ENCODE results near the gene MYLK.
"Not testable (repeated sequence)": the region's sequence is repeated elsewhere in the genome, so short reads cannot be mapped to it uniquely, and the experiment has no call there.

Gene MYLK

GRCh38 chr3:123627673-123628670, 256.2 kb downstream of the MYLK start:
- DNase-seq, result no peak
- ATAC-seq (replicated peaks), result no peak
- H3K27ac Mint-ChIP-seq, result no peak overlapping the region
- peaks cover 13 to 31% of the 10 kb centered on the region in 2 donors for H3K27me3 Mint-ChIP-seq
- no peaks in the 10 kb centered on the region for H3K36me3 Mint-ChIP-seq (ENCODE audit: insufficient read depth)
- peaks cover 0 to 2% of the 10 kb centered on the region in 2 donors for H3K4me1 Mint-ChIP-seq (ENCODE audit: low read depth in 2 of 2)
- H3K9me3 Mint-ChIP-seq, result no peaks in the 10 kb centered on the region
- no peak overlapping the region for H3K4me3 Mint-ChIP-seq

- H3K27ac Mint-ChIP-seq, result no peak overlapping the region
- no peaks in the 10 kb centered on the region for H3K36me3 Mint-ChIP-seq (ENCODE audit: insufficient read depth)
- no peaks in the 10 kb centered on the region for H3K9me3 Mint-ChIP-seq
- peaks cover 13 to 31% of the 10 kb centered on the region in 2 donors for H3K27me3 Mint-ChIP-seq
- DNase-seq (no peak), ATAC-seq (replicated peaks) (no peak)
- H3K4me1 Mint-ChIP-seq (ENCODE audit: low read depth in 2 of 2), result peaks cover 0 to 2% of the 10 kb centered on the region in 2 donors
- no peak overlapping the region for H3K4me3 Mint-ChIP-seq
Observed at GRCh38 chr3:123626881-123627280, 257.3 kb downstream of the MYLK start.

- DNase-seq (no peak), ATAC-seq (replicated peaks) (no peak)
- H3K27me3 Mint-ChIP-seq, result peaks cover 11 to 25% of the 10 kb centered on the region in 2 donors
- peaks cover 0 to 2% of the 10 kb centered on the region in 2 donors for H3K4me1 Mint-ChIP-seq (ENCODE audit: low read depth in 2 of 2)
- H3K27ac Mint-ChIP-seq, result no peak overlapping the region
- H3K9me3 Mint-ChIP-seq, result no peaks in the 10 kb centered on the region
- H3K36me3 Mint-ChIP-seq (ENCODE audit: insufficient read depth), result no peaks in the 10 kb centered on the region
- no peak overlapping the region for H3K4me3 Mint-ChIP-seq
Observed at GRCh38 chr3:123624302-123624701, 259.8 kb downstream of the MYLK start.

DNA sequence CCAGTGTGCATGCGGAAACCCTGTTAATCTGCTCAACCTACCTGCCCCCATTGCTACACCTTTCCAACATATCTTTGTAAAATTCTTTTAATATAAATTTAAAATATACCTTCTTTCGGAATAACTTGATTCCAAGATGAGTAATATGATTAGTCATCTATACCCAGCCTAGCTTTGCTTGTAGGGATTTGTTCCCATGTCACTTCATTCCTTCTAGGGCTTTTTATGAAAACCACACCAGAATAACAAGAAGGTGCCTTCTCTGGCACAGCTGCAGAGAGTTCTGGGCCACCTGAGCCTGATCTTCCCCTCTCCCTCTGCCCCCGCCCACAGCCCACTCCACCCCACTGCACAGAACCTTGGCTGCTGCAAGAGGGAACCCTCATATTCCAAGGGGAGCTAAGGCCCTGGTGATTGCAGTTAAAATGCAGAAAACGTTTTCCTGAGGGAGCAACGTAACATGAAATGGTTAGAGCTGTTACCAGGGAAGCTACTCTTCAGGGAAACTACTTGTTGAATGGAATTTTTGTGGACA, 260.7 kb downstream of the MYLK start:
- Mint-ChIP-seq H3K27me3 (peaks cover 2 to 16% of the 10 kb centered on the region in 2 donors), H3K36me3 (ENCODE audit: insufficient read depth) (no peaks in the 10 kb centered on the region), H3K27ac (no peak overlapping the region), H3K4me3 (no peak overlapping the region), H3K4me1 (ENCODE audit: low read depth in 2 of 2) (peaks cover 0 to 2% of the 10 kb centered on the region in 2 donors), H3K9me3 (no peaks in the 10 kb centered on the region)
- DNase-seq (no peak), ATAC-seq (replicated peaks) (no peak)

GRCh38 chr3:123622766-123623165, 261.4 kb downstream of the MYLK start:
- no peak for DNase-seq
- ATAC-seq (replicated peaks), result no peak
- no peaks in the 10 kb centered on the region for H3K36me3 Mint-ChIP-seq (ENCODE audit: insufficient read depth)
- H3K9me3 Mint-ChIP-seq, result no peaks in the 10 kb centered on the region
- H3K27ac Mint-ChIP-seq, result no peak overlapping the region
- no peak overlapping the region for H3K4me3 Mint-ChIP-seq
- peaks cover 0 to 5% of the 10 kb centered on the region in 2 donors for H3K4me1 Mint-ChIP-seq (ENCODE audit: low read depth in 2 of 2)
- peaks cover 0 to 11% of the 10 kb centered on the region in 2 donors for H3K27me3 Mint-ChIP-seq

- Mint-ChIP-seq H3K9me3 (no peaks in the 10 kb centered on the region), H3K4me3 (no peak overlapping the region), H3K27me3 (peaks cover 0 to 11% of the 10 kb centered on the region in 2 donors), H3K4me1 (ENCODE audit: low read depth in 2 of 2) (peaks cover 0 to 5% of the 10 kb centered on the region in 2 donors), H3K36me3 (ENCODE audit: insufficient read depth) (no peaks in the 10 kb centered on the region), H3K27ac (no peak overlapping the region)
- no peak for ATAC-seq (replicated peaks)
- no peak for DNase-seq
Observed at GRCh38 chr3:123621850-123622189, 262.3 kb downstream of the MYLK start.

GRCh38 chr3:123621186-123621849, 262.8 kb downstream of the MYLK start:
- ATAC-seq (replicated peaks) (no peak), DNase-seq (no peak)
- Mint-ChIP-seq H3K36me3 (ENCODE audit: insufficient read depth) (no peaks in the 10 kb centered on the region), H3K4me1 (ENCODE audit: low read depth in 2 of 2) (peaks cover 0 to 5% of the 10 kb centered on the region in 2 donors), H3K27ac (no peak overlapping the region), H3K4me3 (no peak overlapping the region), H3K27me3 (peaks cover 0 to 11% of the 10 kb centered on the region in 2 donors), H3K9me3 (no peaks in the 10 kb centered on the region)

DNA sequence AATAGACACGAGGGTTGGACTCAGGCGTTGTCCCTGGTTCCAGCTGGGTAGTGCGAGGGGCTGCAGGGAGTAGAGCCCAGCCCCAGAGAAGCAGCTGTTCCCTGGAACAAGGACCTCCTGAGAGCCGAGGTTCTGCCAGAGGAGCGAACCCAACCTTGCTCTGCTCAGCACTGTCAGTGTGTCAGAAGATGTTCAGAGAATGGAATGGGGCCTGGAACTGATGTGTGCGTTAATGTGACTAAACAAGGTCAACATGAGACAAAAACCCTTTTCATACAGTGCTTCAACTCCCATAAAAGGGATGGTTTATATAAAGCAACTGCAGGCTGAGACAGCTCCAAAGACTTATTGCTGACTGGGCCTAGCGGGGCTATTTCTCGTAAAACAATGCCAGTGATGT, 263.8 kb downstream of the MYLK start:
- Mint-ChIP-seq H3K9me3 (no peaks in the 10 kb centered on the region), H3K27ac (no peak overlapping the region), H3K36me3 (ENCODE audit: insufficient read depth) (no peaks in the 10 kb centered on the region), H3K4me1 (ENCODE audit: low read depth in 2 of 2) (peaks cover 0 to 5% of the 10 kb centered on the region in 2 donors), H3K27me3 (peaks cover 0 to 11% of the 10 kb centered on the region in 2 donors), H3K4me3 (no peak overlapping the region)
- ATAC-seq (replicated peaks) (no peak), DNase-seq (no peak)

DNA sequence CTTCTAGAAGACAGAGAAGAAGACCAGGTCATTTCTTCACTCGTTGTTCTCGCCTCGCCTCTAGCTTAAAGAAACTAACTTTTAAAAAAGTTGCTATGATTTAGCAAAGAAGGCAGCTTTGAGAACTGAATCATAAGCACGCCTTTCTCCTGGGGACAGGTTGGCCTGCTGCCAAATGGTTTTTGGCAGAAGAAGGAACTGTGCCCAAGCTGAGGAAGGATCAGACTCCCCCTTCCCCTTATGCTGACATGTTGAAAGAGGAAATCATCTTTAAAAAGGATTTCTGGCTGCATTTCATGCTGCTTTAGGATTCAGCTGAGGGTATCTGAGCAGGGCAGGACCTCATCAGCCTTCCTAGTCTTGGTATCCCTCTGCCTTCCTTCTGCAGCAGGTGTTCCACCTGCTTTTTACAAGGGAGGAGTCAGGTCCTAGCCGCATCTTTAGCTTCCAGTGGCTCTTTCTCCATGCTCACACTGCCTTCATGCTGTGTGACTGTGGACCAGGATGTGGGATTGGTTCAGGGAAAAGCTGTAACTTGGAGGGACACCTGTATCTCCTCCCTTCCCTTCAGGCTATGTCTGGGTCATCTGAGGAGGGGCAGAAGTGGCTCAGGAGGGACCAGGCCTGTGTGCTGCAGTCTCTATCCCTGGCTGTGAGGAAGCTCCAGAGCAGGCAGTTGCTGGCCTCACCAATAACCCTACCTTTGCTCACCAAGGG, 265.2 kb downstream of the MYLK start:
- Mint-ChIP-seq H3K4me3 (no peak overlapping the region), H3K27me3 (no peaks in the 10 kb centered on the region), H3K4me1 (ENCODE audit: low read depth in 2 of 2) (peaks cover 0 to 3% of the 10 kb centered on the region in 2 donors), H3K9me3 (no peaks in the 10 kb centered on the region), H3K27ac (no peak overlapping the region), H3K36me3 (ENCODE audit: insufficient read depth) (peaks cover 2% of the 10 kb centered on the region)
- ATAC-seq (replicated peaks), result no peak
- no peak for DNase-seq

DNA sequence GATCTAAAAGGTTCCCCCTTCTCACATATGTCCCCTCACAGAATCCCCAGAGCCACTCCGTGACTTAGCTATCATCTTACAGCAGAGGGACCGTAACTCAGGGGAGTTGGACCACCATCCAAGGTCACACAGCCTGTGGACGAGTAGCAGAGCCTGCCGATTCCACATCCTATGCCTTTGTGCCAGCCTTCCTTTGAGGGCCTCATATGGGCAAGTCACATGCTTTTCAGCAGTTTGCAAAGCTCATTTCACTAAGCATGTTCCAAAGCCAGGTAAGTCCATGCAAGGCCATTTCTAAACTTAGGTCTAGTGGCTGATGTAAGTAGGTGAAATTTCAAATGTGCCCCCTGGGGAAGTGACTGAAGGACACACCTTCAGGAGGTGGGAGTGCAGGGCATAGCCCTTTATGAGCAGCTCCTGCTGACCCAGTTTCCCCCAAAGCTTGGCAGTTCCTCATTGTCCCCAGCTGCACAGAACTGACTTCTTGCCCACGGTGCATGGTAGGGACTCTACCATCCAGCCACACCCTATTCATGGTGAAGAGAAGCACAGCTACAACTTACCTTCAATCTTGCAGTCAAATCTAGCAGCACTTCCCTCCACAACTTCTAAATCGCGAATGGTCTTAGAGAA, 265.9 kb downstream of the MYLK start:
- no peak overlapping the region for H3K4me3 Mint-ChIP-seq
- no peak for DNase-seq
- no peaks in the 10 kb centered on the region for H3K9me3 Mint-ChIP-seq
- no peak for ATAC-seq (replicated peaks)
- H3K27me3 Mint-ChIP-seq, result no peaks in the 10 kb centered on the region
- peaks cover 3% of the 10 kb centered on the region for H3K36me3 Mint-ChIP-seq (ENCODE audit: insufficient read depth)
- no peak overlapping the region for H3K27ac Mint-ChIP-seq
- peaks cover 0 to 3% of the 10 kb centered on the region in 2 donors for H3K4me1 Mint-ChIP-seq (ENCODE audit: low read depth in 2 of 2)

DNA sequence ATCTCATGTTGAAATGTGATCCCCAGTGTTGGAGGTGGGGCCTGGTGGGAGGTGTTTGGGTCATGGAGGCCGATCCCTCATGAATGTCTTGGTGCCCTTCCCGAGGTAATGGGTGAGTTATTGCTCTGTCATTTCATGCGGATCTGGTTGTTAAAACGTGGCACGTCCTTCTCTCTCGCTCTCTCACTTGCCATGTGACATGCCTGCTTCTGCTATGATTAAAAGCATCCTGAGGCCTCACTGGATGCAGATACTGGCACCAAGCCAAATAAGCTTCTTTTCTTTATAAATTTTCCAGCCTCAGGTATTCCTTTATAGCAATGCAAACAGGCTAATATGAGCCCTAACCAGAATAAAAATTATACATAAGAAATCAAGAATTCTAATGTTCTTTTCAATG, 267.5 kb downstream of the MYLK start:
- ATAC-seq (replicated peaks) (no peak), DNase-seq (no peak)
- Mint-ChIP-seq H3K27ac (no peak overlapping the region), H3K9me3 (no peaks in the 10 kb centered on the region), H3K4me3 (no peak overlapping the region), H3K4me1 (ENCODE audit: low read depth in 2 of 2) (peaks cover 0 to 3% of the 10 kb centered on the region in 2 donors), H3K36me3 (ENCODE audit: insufficient read depth) (peaks cover 3% of the 10 kb centered on the region), H3K27me3 (no peaks in the 10 kb centered on the region)

GRCh38 chr3:123613543-123613942, 270.6 kb downstream of the MYLK start:
- Mint-ChIP-seq H3K36me3 (ENCODE audit: insufficient read depth) (peaks cover 3% of the 10 kb centered on the region), H3K4me3 (no peak overlapping the region), H3K9me3 (no peaks in the 10 kb centered on the region), H3K27me3 (no peaks in the 10 kb centered on the region), H3K4me1 (ENCODE audit: low read depth in 2 of 2) (peaks cover 0 to 3% of the 10 kb centered on the region in 2 donors), H3K27ac (no peak overlapping the region)
- no peak for DNase-seq
- no peak for ATAC-seq (replicated peaks)

DNA sequence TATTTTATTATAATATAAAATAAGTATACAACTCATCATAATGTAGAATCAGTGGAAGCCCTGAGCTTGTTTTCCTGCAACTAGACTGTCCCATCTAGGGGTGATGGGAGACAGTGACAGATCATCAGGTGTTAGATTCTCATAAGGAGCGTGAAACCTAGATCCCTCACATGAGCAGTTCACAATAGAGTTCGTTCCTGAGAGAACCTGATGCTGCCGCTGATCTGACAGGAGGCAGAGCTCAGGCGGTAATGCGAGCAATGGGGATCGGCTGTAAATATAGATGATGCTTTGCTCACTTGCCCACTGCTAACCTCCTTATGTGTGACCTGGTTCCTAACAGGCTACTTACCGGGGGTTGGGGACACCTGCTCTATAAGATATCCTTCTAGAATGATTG, 272.5 kb downstream of the MYLK start:
- H3K4me3 Mint-ChIP-seq; H3K27ac Mint-ChIP-seq; ATAC-seq (replicated peaks); H3K27me3 Mint-ChIP-seq; DNase-seq; H3K9me3 Mint-ChIP-seq; H3K4me1 Mint-ChIP-seq (ENCODE audit: low read depth in 2 of 2); H3K36me3 Mint-ChIP-seq (ENCODE audit: insufficient read depth): not testable (repeated sequence)

Measured in effector memory CD8-positive, alpha-beta T cell (primary cell).